Astrocyte of the spinal cord (primary cell): ENCODE results near the gene GARIN5B.
A peak's percentile ranks its signal among the peaks of the same experiment; 100 is the strongest.

Experiments
- DNase-seq: peaks from one replicate; pipeline ENCODE4 v3.0.0; 2011; ENCODE audit warnings: low read depth, low spot score
- H3K4me3 ChIP-seq: 2 replicates; pipeline ENCODE4 v1.5.1; 2011; ENCODE audit warnings: low read depth, mild to moderate bottlenecking, low read length, moderate library complexity
- CTCF ChIP-seq: IDR thresholded peaks from 2 replicates; pipeline ENCODE4 v1.5.1; 2012; ENCODE audit warnings: low read depth, mild to moderate bottlenecking, low read length, inconsistent platforms
- in situ Hi-C: cut with HindIII; loops from 2 replicates; pipeline ENCODE4 v1.10.0; 2017; ENCODE audit warnings: low sequenced_read_pairs

Gene GARIN5B

GRCh38 chr19:55325172-55325571 lies 37.9 kb downstream of the GARIN5B start, which contains the start of gene TMEM150B:
TSS of gene TMEM150B (minus strand) at chr19:55325341. CDS start at chr19:55321036, 4,305 bp downstream.
- H3K4me3 ChIP-seq = no peak within 1 kb of the TSS
- no peak for DNase-seq
- in situ Hi-C loops = no loop called here
- no peak for TF ChIP-seq CTCF

GRCh38 chr19:55324662-55325061 lies 38.4 kb downstream of the GARIN5B start:
- in situ Hi-C loops = no loop called here
- no peak for DNase-seq
- H3K4me3 ChIP-seq = no peak overlapping the region
- TF ChIP-seq CTCF = no peak

- DNase-seq = no peak
- no peak for TF ChIP-seq CTCF
- in situ Hi-C loops = no loop called here
- no peak overlapping the region for H3K4me3 ChIP-seq
These were observed 40.7 kb downstream of the GARIN5B start for GRCh38 chr19:55322204-55322885.

GRCh38 chr19:55321466-55322137 lies 41.5 kb downstream of the GARIN5B start:
- H3K4me3 ChIP-seq = no peak overlapping the region
- no peak for TF ChIP-seq CTCF
- DNase-seq = no peak
- in situ Hi-C loops = no loop called here

- no peak overlapping the region for H3K4me3 ChIP-seq
- no peak for TF ChIP-seq CTCF
- in situ Hi-C loops = no loop called here
- DNase-seq = no peak
These were observed 42.1 kb downstream of the GARIN5B start for GRCh38 chr19:55320844-55321419.

GRCh38 chr19:55319785-55320184 lies 43.3 kb downstream of the GARIN5B start:
- peak; percentile 30 for DNase-seq
- in situ Hi-C loops = no loop called here
- TF ChIP-seq CTCF = no peak
- no peak overlapping the region for H3K4me3 ChIP-seq
